Hepatocyte (in vitro differentiated cells): ENCODE data around the gene ATF6.

Experiments used
- CTCF ChIP-seq: fragments of 200-600 bp; sonication (generic); IDR thresholded peaks from 2 replicates; pipeline ENCODE4 v1.5.1; 2016; ENCODE audit warnings: antibody characterized with exemption, mild to moderate bottlenecking; ENCODE audit not compliant: poor library complexity
- EZH2phosphoT487 ChIP-seq: fragments of 200-600 bp; sonication (generic); IDR thresholded peaks from one replicate; pipeline ENCODE4 v1.6.1; 2018; ENCODE audit warnings: antibody characterized with exemption, mild to moderate bottlenecking, low read depth, moderate library complexity; ENCODE audit not compliant: unreplicated experiment, severe bottlenecking

GRCh38 chr1:161989108-161989507 is 223.0 kb downstream of the ATF6 start:
- TF ChIP-seq EZH2phosphoT487 (no peak), CTCF (no peak)
